Urothelium cell line (cell line): Measurements from ENCODE around the gene ARL16.

ENCODE experiments used
- DNase-seq: peaks from one replicate; pipeline ENCODE4 v3.0.0; 2011; ENCODE audit warnings: low spot score, mixed read lengths
- FAIRE-seq: peaks from 2 replicates; lab custom pipeline; 2011; peaks lifted over from hg19 to GRCh38; lab: Jason Lieb, UNC

Gene ARL16

GRCh38 chr17:81683584-81684441 lies at the start of gene ARL16, which contains the start of gene HGS:
Gene ARL16, minus strand, starts transcription at chr17:81683797. Its CDS starts 44 bp downstream, at chr17:81683753.
Gene HGS, plus strand, starts transcription at chr17:81684011. Its CDS starts 56 bp downstream, at chr17:81684067.
- peak; percentile 100 for DNase-seq
- FAIRE-seq, result peak; percentile 94

DNA sequence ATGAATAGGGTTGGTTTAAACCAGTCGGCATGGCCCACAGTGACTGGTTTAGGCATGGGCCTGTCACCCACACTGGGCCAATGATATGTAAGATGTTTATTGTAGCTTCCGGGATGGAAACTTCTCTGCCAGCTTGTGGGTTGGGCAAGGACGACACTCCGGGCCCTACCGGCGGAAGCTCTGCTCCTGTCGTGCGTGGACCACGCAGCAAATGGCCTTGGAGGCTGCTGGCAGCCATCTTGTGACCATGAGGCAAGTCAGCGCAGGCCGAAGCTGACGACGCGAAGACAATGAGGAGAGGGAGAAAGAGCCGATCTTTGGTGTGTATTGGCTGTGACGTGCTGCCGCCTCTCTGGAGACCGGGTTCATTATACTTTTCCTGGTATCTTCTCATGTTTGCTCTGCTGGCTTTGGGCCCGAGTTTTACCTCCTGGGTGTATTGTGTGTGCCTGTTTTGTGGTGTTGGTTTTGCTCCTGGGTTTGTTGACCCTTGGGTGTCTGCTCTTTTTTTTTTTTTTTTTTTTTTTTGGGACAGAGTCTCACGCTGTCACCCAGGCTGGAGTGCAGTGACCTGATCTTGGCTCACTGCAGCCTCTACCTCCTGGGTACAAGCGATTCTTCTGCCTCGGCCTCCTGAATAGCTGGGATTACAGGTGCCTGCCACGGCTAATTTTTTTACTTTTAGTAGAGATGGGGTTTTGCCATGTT lies 43.9 kb upstream of the ARL16 start:
- FAIRE-seq, result no peak
- no peak for DNase-seq

DNA sequence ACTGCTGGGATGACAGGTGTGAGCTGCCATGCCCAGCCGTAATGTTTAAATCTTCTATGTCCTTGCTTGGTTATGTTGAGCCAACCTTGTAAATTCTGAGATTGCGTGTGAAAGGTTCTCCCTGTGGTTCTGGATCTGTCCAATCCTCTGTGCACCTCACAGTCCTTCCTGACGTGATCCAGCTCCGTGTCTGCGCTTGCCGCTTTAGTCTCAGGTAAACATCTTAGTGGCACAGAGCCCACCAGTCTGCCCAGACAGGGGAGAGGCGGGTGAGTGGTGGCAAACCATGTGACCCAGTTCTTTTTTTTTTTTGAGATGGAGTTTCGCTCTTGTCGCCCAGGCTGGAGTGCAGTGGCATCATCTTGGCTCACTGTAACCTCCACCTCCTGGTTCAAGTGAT lies 42.4 kb upstream of the ARL16 start:
- FAIRE-seq, result no peak

GRCh38 chr17:81725439-81725838 lies 41.8 kb upstream of the ARL16 start:
- DNase-seq, result no peak
- no peak for FAIRE-seq

More for the DNA sequence above, 42.4 kb upstream of the ARL16 start:
- no peak for DNase-seq

DNA sequence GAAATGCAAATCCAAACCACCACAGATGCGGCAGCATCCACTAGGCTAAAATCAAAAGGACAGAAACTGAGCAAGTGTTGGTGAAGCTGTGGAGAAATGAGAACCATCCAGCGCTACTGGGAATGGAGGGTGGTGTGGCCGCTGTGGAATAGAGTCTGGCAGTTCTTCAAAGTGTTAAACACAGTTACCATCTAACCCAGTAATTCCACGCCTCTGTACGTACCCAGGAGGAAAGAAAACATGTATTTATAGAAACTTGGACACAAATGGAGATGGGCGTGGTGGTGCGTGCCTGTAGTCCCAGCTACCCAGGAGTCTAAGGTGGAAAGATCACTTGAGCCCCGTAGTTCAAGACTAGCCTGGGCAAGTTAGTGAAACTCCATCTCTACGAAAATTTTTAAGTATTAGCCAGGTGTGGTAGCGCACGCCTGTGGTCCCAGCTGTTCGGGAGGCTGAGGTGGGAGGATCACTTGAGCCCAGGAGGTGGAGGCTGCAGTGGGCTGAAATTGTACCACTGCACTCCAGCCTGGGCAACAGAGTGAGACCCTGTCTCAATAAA lies 40.1 kb upstream of the ARL16 start:
- FAIRE-seq, result peak; percentile 74
- DNase-seq, result no peak

DNA sequence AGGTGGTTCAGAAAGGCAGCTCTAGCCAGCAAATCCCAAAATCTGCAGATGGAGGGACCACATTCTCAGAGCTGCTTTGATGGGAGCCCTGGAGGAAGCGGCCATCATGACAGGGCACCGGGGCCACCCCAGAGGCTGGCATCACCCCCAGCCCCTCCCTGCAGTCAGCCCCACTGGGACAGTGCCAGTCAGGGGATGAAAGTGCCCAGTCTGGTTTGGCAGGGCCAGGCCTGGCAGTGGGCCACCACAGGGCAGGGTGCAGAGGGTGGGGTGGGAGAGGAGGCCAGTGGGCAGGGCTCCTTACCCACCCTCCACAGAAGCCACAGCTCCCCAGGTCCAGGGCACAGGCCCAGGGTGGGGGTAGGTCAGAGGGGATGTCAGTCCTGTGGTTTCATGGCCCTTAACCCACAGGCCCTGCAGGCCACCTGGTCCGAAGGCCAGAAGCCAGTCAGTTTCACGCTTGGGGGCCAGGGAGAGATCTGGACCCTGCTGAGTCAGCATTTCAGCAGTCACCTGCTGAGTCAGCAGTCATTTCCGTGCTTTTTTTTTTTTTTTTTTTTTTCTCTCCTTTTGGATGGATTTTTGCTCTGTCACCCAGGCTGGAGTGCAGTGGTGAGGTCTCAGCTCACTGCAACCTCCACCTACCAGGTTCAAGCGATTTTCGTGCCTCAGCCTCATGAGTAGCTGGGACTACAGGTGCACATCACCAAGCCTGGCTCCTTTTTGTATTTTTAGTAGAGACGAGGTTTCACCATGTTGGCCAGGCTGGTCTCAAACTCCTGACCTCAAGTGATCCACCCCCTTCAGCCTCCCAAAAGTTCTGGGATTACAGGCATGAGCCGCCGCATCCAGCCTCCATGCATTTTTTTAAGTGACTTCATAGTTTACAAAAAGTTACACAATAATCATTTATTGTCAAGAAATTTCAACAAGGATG lies 38.9 kb upstream of the ARL16 start:
- FAIRE-seq, result peak; percentile 52
- DNase-seq, result peak; percentile 74

- FAIRE-seq, result peak; percentile 9
- DNase-seq, result no peak
Measured at GRCh38 chr17:81720267-81721071, 36.9 kb upstream of the ARL16 start.

DNA sequence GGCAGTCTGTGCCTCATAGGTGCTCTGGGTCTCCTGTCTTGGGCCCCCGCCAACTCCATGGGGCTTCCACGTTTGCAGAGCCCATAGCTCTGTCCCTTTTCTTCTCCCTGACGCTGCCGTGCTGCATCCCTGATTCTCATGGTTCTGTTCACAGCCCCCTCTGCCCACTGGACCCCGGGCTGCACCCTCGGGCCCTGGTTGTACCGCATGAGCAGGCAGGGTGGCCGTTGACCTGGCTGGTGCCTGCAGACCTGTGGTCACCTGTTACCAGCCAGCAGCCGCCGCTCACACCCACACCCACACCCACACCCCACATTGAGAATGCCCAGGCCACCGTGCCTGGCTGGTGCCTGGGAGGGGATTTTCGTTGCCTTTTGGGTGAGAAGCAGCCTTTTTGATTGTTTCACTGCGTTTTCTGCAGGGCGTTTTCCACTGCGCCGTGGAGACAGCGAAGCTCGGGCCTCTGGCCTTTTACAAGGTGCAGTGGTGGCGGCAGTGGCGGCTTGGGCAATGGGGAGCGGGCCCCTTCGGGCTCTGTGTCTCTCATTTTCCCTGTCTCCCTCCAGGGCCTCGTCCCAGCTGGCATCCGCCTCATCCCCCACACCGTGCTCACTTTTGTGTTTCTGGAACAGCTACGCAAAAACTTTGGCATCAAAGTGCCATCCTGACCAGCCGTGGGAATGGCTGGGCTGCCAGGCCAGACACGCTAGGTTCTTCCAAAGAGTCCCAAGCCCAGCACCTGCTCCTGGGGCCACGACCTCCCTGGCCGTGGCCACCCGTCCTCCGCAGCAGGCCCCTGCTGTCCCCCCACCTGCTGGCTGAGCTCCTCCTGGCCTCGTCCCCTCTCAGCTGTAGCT lies 36.0 kb upstream of the ARL16 start:
- no peak for DNase-seq
- no peak for FAIRE-seq

DNA sequence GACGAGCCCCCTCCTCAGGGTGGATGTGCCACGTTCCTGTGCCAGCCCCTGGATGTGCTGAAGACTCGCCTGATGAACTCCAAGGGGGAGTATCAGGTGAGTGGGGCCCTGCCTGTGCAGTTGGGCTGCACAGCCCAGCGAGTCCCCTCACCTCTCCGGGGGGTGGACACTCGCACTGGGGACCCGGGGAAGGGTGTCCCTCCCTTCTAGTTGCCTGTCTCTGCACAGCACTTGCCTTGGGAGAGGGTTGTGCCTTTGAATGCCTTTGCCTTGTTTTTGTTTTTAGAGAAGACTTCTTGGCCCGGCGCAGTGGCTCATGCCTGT lies 34.1 kb upstream of the ARL16 start:
- FAIRE-seq, result peak; percentile 72
- no peak for DNase-seq

- DNase-seq (no peak), FAIRE-seq (no peak)
Measured at GRCh38 chr17:81717049-81717765, 33.6 kb upstream of the ARL16 start.

DNA sequence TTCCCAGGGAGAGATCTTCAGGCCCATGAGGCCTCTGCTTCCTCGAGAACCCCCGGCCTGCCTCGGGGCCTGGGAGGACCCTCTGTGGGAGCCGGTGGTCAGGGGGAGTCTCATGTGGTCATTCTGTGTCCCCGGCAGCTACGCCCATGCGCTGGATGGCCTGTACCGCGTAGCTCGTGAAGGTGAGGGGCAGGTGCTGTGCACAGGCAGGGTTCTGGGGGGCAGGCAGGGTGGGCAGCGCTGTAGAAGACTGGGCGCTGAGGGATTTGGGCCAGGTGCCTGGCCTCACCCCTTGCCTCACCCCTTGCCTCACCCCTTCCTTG lies 33.0 kb upstream of the ARL16 start:
- FAIRE-seq, result no peak

DNA sequence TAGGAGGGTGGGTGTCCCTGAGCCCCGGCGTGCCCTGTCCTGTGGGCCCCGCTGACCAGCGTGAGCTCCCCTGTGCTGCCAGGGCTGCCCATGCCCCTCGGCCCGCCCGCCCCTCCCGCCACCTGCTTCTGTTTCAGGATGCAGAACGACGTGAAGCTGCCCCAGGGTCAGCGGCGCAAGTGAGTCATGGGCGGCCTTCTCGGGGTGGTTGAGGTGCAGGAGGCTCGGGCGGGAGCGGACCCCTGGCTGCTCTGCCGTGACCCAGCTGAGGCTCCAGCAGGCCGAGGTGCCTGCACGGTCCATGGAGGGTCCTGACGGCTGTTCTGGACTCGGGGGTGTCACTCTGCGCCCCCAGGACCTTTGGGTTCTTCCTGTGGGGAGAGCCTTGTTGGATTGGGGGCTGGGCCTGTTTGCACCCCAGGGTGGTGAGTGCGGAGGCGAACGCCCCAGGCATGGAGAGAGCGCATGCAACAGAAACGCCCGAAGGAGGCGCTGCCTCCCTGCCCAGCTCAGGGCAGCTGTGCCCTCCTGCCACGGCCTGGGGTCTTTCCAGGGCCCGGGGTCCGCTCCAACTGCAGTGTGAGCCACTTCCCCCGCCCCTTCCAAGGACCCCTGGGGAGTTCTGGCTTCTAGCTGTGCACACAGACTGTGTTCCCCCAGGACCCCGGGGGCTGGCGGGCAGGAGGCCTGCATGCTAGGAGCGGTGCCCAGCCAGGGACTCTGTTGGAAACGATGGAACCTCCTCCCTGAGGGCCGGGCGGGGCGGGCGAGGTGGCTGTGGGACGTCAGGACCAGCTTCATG lies 32.5 kb upstream of the ARL16 start:
- DNase-seq (no peak), FAIRE-seq (no peak)

More for the DNA sequence above, 33.0 kb upstream of the ARL16 start:
- DNase-seq, result no peak

GRCh38 chr17:81715107-81715871 lies 31.7 kb upstream of the ARL16 start:
- DNase-seq (no peak), FAIRE-seq (no peak)

DNA sequence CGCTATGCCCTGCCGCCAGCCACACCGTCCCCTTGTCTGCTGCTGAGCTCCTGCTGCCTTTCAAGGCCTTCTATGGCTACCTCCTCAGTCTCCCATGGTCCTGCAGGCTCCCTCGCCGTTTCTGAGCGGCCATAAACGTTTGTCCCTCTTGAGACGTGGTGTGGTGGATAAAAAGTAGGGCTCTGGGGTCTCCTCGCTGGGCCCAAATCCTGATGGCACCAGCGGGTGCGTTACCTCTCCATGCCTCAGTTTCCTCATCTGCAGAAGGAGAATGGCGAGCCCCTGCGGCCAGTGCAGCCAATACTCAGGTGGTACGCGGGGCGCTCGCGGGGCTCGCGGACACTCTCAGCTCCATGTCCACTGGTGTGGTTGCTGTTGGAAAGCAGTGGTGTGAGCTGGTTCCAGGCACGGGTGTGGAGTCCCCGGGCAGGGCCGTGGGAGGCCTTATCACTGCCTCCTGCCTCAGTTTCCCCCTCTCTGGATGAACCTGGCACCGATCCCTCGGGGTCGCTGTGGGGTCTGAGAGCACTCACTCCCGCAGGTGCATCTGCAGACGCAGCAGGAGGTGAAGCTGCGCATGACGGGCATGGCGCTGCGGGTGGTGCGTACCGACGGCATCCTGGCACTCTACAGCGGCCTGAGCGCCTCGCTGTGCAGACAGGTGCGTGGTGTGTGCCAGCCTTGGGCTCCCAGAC lies 31.0 kb upstream of the ARL16 start:
- DNase-seq, result no peak
- no peak for FAIRE-seq

DNA sequence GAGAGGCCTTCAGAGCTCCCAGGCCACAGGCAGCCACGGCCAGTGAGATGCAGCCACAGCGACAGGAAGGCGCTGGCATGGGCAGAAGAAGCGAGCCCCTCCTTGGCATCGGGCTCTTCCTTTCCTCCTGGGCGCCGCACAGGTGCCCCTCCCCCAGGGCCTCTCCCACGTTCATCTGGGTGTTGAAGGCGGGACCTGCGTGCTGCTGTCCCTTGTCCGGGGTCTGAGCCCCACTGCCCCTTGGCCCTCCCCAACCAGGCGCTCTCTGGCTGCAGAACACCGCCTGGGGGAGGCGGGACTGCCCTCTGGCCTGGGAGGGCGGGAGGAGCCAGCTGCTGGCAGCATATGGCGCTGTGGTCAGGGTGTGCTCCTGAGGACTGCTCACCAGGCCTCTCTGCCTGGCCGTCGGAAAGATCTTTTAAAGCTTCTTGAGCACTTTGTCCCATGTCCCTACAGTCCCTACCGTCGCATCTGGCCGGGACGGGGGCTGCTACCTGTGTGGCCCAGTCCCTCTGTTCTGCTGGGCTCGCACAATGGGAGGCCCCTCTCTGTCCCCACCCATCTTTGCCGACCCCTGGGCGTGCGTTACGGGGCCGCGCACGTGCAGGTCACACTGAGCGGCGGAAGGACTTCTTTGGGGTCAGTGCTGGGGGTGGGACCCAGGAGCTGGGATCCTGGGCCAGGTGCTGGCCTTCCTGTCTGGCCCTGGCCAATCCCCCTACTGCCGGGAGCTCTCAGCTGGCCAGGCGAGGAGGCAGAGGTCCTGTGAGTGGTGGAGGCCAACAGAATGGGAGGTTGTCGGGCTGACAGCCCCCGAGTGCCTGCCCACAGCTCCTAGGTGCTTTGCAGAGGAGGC lies 30.2 kb upstream of the ARL16 start:
- no peak for FAIRE-seq

More for the DNA sequence above, 30.2 kb upstream of the ARL16 start:
- DNase-seq, result no peak
